ENCODE data around the gene KIF27. TPM values are rescaled to one million over a fixed set of nuclear protein-coding genes. Genes with fewer than 3 reads are reported as not detected.

The KIF27 gene
- total RNA-seq: 10 to 100 TPM in 1 of 4 donors, 1 to 10 TPM in 3; 1.8 to 29.7 (median 9.2) TPM

- peak within 1 kb of the TSS; percentile 65 to 91 (median 86) for H3K4me3 ChIP-seq
- peak within 1 kb of the TSS; percentile 92 to 97 (median 94) for H3K27ac ChIP-seq
- H3K36me3 ChIP-seq: no peaks in the 10 kb centered on the region
- no peaks in the 10 kb centered on the region for H3K27me3 ChIP-seq
- TF ChIP-seq POLR2A (IDR thresholded peaks at IDR 0.05): peak; percentile 65 to 79
- peak in 4 of 6 experiments; percentile 29 to 73 (median 62) for TF ChIP-seq CTCF (IDR thresholded peaks at IDR 0.05)
- H3K4me1 ChIP-seq: peaks cover 0 to 7% (median 0%) of the 10 kb centered on the region in 4 donors
- H3K9me3 ChIP-seq: no peaks in the 10 kb centered on the region
- DNase-seq: peak; percentile 98 to 100 (median 99)
Measured at GRCh38 chr9:83920927-83921707, at the start of gene KIF27. TSS of gene KIF27 (minus strand) at chr9:83921432. CDS start at chr9:83915591, 5,841 bp downstream.

GRCh38 chr9:83969602-83970001 is 48.4 kb upstream of the KIF27 start:
- H3K9me3 ChIP-seq: no peaks in the 10 kb centered on the region
- DNase-seq: no peak
- H3K36me3 ChIP-seq: peaks cover 6 to 87% (median 7%) of the 10 kb centered on the region in 3 donors
- peaks cover 0 to 9% (median 0%) of the 10 kb centered on the region in 4 donors for H3K4me1 ChIP-seq
- TF ChIP-seq POLR2A (IDR thresholded peaks at IDR 0.05): no peak
- TF ChIP-seq CTCF (IDR thresholded peaks at IDR 0.05): no peak
- H3K27ac ChIP-seq: no peak overlapping the region
- H3K4me3 ChIP-seq: no peak overlapping the region
- H3K27me3 ChIP-seq: no peaks in the 10 kb centered on the region

GRCh38 chr9:83967073-83967472 is 45.8 kb upstream of the KIF27 start:
- Histone ChIP-seq H3K27me3 (no peaks in the 10 kb centered on the region), H3K4me3 (no peak overlapping the region), H3K4me1 (no peaks in the 10 kb centered on the region), H3K36me3 (peaks cover 0 to 62% (median 6%) of the 10 kb centered on the region in 3 donors), H3K9me3 (no peaks in the 10 kb centered on the region), H3K27ac (no peak overlapping the region)
- no peak for DNase-seq
- TF ChIP-seq CTCF (IDR thresholded peaks at IDR 0.05): no peak

- Histone ChIP-seq H3K36me3 (peaks cover 0 to 53% (median 6%) of the 10 kb centered on the region in 3 donors), H3K4me1 (no peaks in the 10 kb centered on the region), H3K9me3 (no peaks in the 10 kb centered on the region), H3K27ac (no peak overlapping the region), H3K27me3 (no peaks in the 10 kb centered on the region), H3K4me3 (no peak overlapping the region)
- no peak for TF ChIP-seq POLR2A (IDR thresholded peaks at IDR 0.05)
- no peak for TF ChIP-seq CTCF (IDR thresholded peaks at IDR 0.05)
- DNase-seq: no peak
Measured at GRCh38 chr9:83966209-83966582, 45.0 kb upstream of the KIF27 start.

GRCh38 chr9:83965350-83966208 is 44.3 kb upstream of the KIF27 start:
- TF ChIP-seq POLR2A (IDR thresholded peaks at IDR 0.05): no peak
- no peak for TF ChIP-seq CTCF (IDR thresholded peaks at IDR 0.05)
- Histone ChIP-seq H3K4me1 (no peaks in the 10 kb centered on the region), H3K4me3 (no peak overlapping the region), H3K27me3 (no peaks in the 10 kb centered on the region), H3K27ac (no peak overlapping the region), H3K9me3 (no peaks in the 10 kb centered on the region), H3K36me3 (peaks cover 0 to 47% (median 6%) of the 10 kb centered on the region in 3 donors)
- DNase-seq: no peak
